ENCODE results near the gene ABL2.

DNA sequence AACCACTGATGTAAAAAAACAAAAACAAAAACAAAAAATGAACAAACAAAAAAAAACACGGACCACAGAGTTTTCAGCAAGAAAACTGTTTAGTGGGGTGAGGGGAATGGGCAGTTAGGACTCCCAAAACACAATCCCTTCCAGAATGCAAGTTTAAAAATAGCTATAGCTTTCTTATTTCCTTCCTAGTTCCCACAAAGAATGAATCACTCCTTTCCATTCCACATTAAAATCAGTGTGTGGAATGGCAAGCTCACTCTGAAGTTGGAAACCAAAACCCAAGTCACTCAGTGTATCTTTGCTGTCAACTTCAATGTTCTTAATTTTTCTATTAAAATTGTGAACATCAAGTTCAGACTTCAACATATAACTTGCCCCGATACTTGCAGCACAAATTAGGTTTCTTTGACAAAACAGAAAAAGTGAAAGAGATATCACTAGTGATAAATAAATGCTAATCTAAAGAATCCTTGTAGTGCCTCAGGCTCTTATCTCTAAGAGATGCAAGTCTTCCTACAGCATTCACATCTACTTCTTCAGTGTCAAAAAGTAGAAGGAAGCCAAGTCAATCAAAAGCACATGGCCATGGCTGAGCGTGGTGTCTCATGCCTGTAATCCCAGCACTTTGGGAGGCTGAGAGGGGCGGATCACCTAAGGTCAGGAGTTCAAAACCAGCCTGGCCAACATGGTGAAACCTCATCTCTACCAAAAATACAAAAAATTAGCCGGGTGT, 102.1 kb downstream of the ABL2 start:
- no peak for TF ChIP-seq EZH2phosphoT487 (IDR thresholded peaks at IDR 0.05; ENCODE audit: borderline replicate concordance, low read length)
- TF ChIP-seq, protein P1, sequence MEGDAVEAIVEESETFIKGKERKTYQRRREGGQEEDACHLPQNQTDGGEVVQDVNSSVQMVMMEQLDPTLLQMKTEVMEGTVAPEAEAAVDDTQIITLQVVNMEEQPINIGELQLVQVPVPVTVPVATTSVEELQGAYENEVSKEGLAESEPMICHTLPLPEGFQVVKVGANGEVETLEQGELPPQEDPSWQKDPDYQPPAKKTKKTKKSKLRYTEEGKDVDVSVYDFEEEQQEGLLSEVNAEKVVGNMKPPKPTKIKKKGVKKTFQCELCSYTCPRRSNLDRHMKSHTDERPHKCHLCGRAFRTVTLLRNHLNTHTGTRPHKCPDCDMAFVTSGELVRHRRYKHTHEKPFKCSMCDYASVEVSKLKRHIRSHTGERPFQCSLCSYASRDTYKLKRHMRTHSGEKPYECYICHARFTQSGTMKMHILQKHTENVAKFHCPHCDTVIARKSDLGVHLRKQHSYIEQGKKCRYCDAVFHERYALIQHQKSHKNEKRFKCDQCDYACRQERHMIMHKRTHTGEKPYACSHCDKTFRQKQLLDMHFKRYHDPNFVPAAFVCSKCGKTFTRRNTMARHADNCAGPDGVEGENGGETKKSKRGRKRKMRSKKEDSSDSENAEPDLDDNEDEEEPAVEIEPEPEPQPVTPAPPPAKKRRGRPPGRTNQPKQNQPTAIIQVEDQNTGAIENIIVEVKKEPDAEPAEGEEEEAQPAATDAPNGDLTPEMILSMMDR (IDR thresholded peaks at IDR 0.05; ENCODE audit: low read depth, low read length, poor library complexity, severe bottlenecking): no peak
